Measurements from ENCODE around the gene ZNF764.

GRCh38 chr16:30581457-30581856, 23.3 kb upstream of the ZNF764 start:
- TF ChIP-seq CTCF (IDR thresholded peaks at IDR 0.05) (no peak), POLR2AphosphoS5 (IDR thresholded peaks at IDR 0.05) (no peak), EP300 (IDR thresholded peaks at IDR 0.05) (no peak), POLR2A (IDR thresholded peaks at IDR 0.05) (no peak)
